HG03378 (cell line): ENCODE data around the gene RASGRP4.

Experiments used
- ATAC-seq: cut with Tn5 transposase; IDR thresholded peaks from one replicate; pipeline ENCODE4 v1.9.1; 2021; ENCODE audit warnings: mild to moderate bottlenecking, moderate library complexity; ENCODE audit not compliant: unreplicated experiment

RASGRP4 gene

GRCh38 chr19:38391911-38392464 lies 34.0 kb downstream of the RASGRP4 start:
- no peak for ATAC-seq

GRCh38 chr19:38389957-38390924 lies 35.8 kb downstream of the RASGRP4 start:
- ATAC-seq = no peak

GRCh38 chr19:38389101-38389925 lies 36.7 kb downstream of the RASGRP4 start:
- no peak for ATAC-seq

- ATAC-seq = no peak
These were observed 37.5 kb downstream of the RASGRP4 start, which contains the start of gene SPRED3 for GRCh38 chr19:38388349-38389100. TSS of gene SPRED3 (plus strand) at chr19:38388697. CDS start at chr19:38390303, 1,606 bp downstream.

GRCh38 chr19:38387550-38388348 lies 38.3 kb downstream of the RASGRP4 start, which contains the start of gene GGN:
TSS of gene GGN (minus strand) at chr19:38388034. CDS start at chr19:38387261, 773 bp downstream.
- no peak for ATAC-seq

GRCh38 chr19:38386971-38387549 lies 39.0 kb downstream of the RASGRP4 start:
- no peak for ATAC-seq

GRCh38 chr19:38386300-38386970 lies 39.6 kb downstream of the RASGRP4 start:
- no peak for ATAC-seq

GRCh38 chr19:38385804-38386257 lies 40.2 kb downstream of the RASGRP4 start:
- no peak for ATAC-seq

- ATAC-seq = no peak
These were observed 40.8 kb downstream of the RASGRP4 start for GRCh38 chr19:38385057-38385803.

GRCh38 chr19:38384209-38385027 lies 41.6 kb downstream of the RASGRP4 start:
- ATAC-seq = no peak

GRCh38 chr19:38383743-38384142 lies 42.3 kb downstream of the RASGRP4 start:
- ATAC-seq = no peak

GRCh38 chr19:38383184-38383583 lies 42.8 kb downstream of the RASGRP4 start:
- no peak for ATAC-seq

GRCh38 chr19:38381138-38381537 lies 44.9 kb downstream of the RASGRP4 start:
- no peak for ATAC-seq

GRCh38 chr19:38378866-38379265 lies 47.2 kb downstream of the RASGRP4 start:
- ATAC-seq = no peak

- no peak for ATAC-seq
These were observed 49.0 kb downstream of the RASGRP4 start for GRCh38 chr19:38377052-38377451.

GRCh38 chr19:38376576-38376975 lies 49.4 kb downstream of the RASGRP4 start:
- no peak for ATAC-seq

- ATAC-seq = no peak
These were observed 50.3 kb downstream of the RASGRP4 start for GRCh38 chr19:38375748-38376147.
